HFFc6 (cell line): ENCODE results near the gene ADAM21. TPM values are rescaled to one million over a fixed set of nuclear protein-coding genes. Genes with fewer than 3 reads are reported as not detected.
"Not testable (repeated sequence)": the region's sequence is repeated elsewhere in the genome, so short reads cannot be mapped to it uniquely, and the experiment has no call there.

Experiments used
- DNase-seq: peaks from one replicate; pipeline ENCODE4 v3.0.0-alpha.2; 2018
- H3K27ac Mint-ChIP-seq: 2 replicates; pipeline ENCODE4 v1.8.0; 2020; ENCODE audit warnings: mild to moderate bottlenecking, mixed read lengths
- H3K27me3 Mint-ChIP-seq: 2 replicates; pipeline ENCODE4 v1.8.0; 2021; ENCODE audit warnings: mild to moderate bottlenecking, moderate library complexity, mixed read lengths; ENCODE audit not compliant: insufficient read depth
- H3K36me3 Mint-ChIP-seq: 2 replicates; pipeline ENCODE4 v1.8.0; 2021; ENCODE audit warnings: low read depth, mixed read lengths
- H3K4me1 Mint-ChIP-seq: 2 replicates; pipeline ENCODE4 v1.8.0; 2020; ENCODE audit warnings: low read depth, mixed read lengths
- H3K4me3 Mint-ChIP-seq: 2 replicates; pipeline ENCODE4 v1.8.0; 2020; ENCODE audit warnings: mild to moderate bottlenecking, moderate library complexity, mixed read lengths
- H3K9me3 Mint-ChIP-seq: 2 replicates; pipeline ENCODE4 v1.8.0; 2020; ENCODE audit warnings: mild to moderate bottlenecking, mixed read lengths
- CTCF ChIP-seq: fragments of 200-600 bp; sonication (generic); IDR thresholded peaks from 2 replicates; pipeline ENCODE4 v1.5.0; 2021; ENCODE audit warnings: antibody characterized with exemption, mild to moderate bottlenecking
- long read RNA-seq: library from polyadenylated mRNA; unstranded; transcript quantifications from one replicate; pipeline ENCODE4 v2.0.0, GENCODE V29; 2019
- total RNA-seq, 6 experiments: library from RNA; stranded (reverse); fragmentation: NEBNext Ultra II Directional; extraction: Animal tissue kit (Norgen Biotek cat#: 25700); gene quantifications; 2 replicates in 1 of 6; 3 replicates in 5 of 6; pipeline ENCODE4 v1.2.3, GENCODE V29; 2021

Gene ADAM21
- under 1 TPM; 0.31 to 0.69 (median 0.47) TPM for total RNA-seq
- long read RNA-seq, partial matches to known transcripts: 0 of 1 reads
- long read RNA-seq, other reads (novel, unspliced or antisense): 1 of 1 reads

GRCh38 chr14:70451874-70452273, at the start of gene ADAM21:
Gene ADAM21, plus strand, starts transcription at chr14:70452174. Its CDS starts 5,326 bp downstream, at chr14:70457500.
- H3K36me3 Mint-ChIP-seq: no peaks in the 10 kb centered on the region
- no peak for TF ChIP-seq CTCF
- H3K4me3 Mint-ChIP-seq: no peak within 1 kb of the TSS
- H3K27me3 Mint-ChIP-seq: peaks cover 1% of the 10 kb centered on the region; the same call in 1 of the 2 replicates
- no peaks in the 10 kb centered on the region for H3K9me3 Mint-ChIP-seq
- no peak for DNase-seq
- no peak within 1 kb of the TSS for H3K27ac Mint-ChIP-seq
- peaks cover 6% of the 10 kb centered on the region for H3K4me1 Mint-ChIP-seq

- Mint-ChIP-seq H3K36me3 (peaks cover 10% of the 10 kb centered on the region), H3K27ac (peak overlapping the region; percentile 13; the same call in 1 of the 2 replicates), H3K4me1 (peaks cover 11% of the 10 kb centered on the region)
- H3K4me3 Mint-ChIP-seq, H3K27me3 Mint-ChIP-seq, H3K9me3 Mint-ChIP-seq: not testable (repeated sequence)
- DNase-seq: peak; percentile 48
- peak; percentile 43; the same call in 1 of the 2 replicates for TF ChIP-seq CTCF
Observed at GRCh38 chr14:70403335-70403734, 48.6 kb upstream of the ADAM21 start.

DNA sequence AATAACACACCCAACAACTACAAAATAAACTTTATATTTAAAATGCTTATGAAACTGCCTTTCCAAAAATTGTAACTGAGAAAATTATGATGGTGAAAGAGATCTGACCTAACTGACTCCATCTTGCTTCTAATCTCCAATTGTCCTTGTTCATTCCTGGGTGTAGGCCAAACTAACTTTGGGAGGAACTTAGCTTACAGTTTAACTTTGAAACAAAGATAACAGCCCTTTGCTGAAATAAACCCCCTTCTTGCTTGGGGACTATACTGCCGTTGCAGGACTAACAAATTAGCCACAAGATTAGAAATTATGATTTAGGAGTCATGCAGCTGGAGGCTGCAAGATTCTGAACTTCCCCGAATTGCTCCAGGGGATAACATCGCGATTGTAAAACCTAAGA, 45.8 kb upstream of the ADAM21 start:
- not testable (repeated sequence) for DNase-seq, H3K27ac Mint-ChIP-seq, H3K27me3 Mint-ChIP-seq, H3K4me3 Mint-ChIP-seq, H3K9me3 Mint-ChIP-seq
- Mint-ChIP-seq H3K4me1 (peaks cover 11% of the 10 kb centered on the region), H3K36me3 (peaks cover 10% of the 10 kb centered on the region; the same call in 1 of the 2 replicates)

- Mint-ChIP-seq H3K4me3 (no peak overlapping the region), H3K4me1 (peaks cover 11% of the 10 kb centered on the region), H3K27me3 (peaks cover 3% of the 10 kb centered on the region; the same call in 1 of the 2 replicates), H3K9me3 (no peaks in the 10 kb centered on the region), H3K27ac (no peak overlapping the region), H3K36me3 (peaks cover 10% of the 10 kb centered on the region; the same call in 1 of the 2 replicates)
- TF ChIP-seq CTCF: no peak
- no peak for DNase-seq
Observed at GRCh38 chr14:70407621-70408020, 44.4 kb upstream of the ADAM21 start.

DNA sequence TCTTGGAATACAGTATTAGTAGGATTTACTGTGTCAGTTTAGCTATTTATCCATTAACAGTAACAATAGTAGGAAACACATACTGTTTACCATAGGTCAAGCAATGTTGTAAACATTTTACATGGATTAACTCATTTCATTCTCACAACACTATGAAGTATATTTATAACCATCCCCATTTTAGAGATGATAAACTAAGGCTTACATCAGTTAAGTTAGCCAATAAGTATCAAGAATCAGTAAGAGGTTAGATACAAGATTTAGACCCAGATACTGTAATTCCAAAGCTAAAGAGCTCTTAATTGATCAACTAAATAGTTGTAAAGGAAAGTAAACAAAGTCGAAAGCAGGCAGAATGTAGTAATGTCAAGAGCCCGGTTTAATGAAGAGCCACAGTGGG, 36.2 kb upstream of the ADAM21 start:
- Mint-ChIP-seq H3K27me3 (peaks cover 3% of the 10 kb centered on the region), H3K36me3 (peaks cover 4% of the 10 kb centered on the region; the same call in 1 of the 2 replicates), H3K27ac (no peak overlapping the region), H3K4me3 (peak overlapping the region; percentile 99), H3K9me3 (no peaks in the 10 kb centered on the region), H3K4me1 (peaks cover 17% of the 10 kb centered on the region)
- DNase-seq: no peak
- TF ChIP-seq CTCF: no peak

- peak overlapping the region; percentile 99 for H3K4me3 Mint-ChIP-seq
- H3K27ac Mint-ChIP-seq: peak overlapping the region; percentile 93
- DNase-seq: no peak
- TF ChIP-seq CTCF: no peak
- H3K36me3 Mint-ChIP-seq: peaks cover 4% of the 10 kb centered on the region; the same call in 1 of the 2 replicates
- peaks cover 3% of the 10 kb centered on the region for H3K27me3 Mint-ChIP-seq
- H3K4me1 Mint-ChIP-seq: peaks cover 17% of the 10 kb centered on the region
- H3K9me3 Mint-ChIP-seq: no peaks in the 10 kb centered on the region
Observed at GRCh38 chr14:70416338-70416724, 35.6 kb upstream of the ADAM21 start.
